Gastrocnemius medialis (tissue), 4 donors: ENCODE measurements around the gene MCFD2. TPM values are rescaled to one million over a fixed set of nuclear protein-coding genes. Genes with fewer than 3 reads are reported as not detected.
"Not testable (repeated sequence)": the region's sequence is repeated elsewhere in the genome, so short reads cannot be mapped to it uniquely, and the experiment has no call there.

Source experiments
- ATAC-seq, 2 donors: fragments of 150-250 bp; one replicate each; pipeline ENCODE4 v1.9.1; 2016
- DNase-seq, 2 donors: peaks; one replicate each; pipeline ENCODE4 v3.0.0-alpha.2; 2019
- H3K27ac ChIP-seq, 4 donors: fragments of 200-600 bp; sonication (generic); 1 replicate in 1 of 4; 2 replicates in 3 of 4; pipeline ENCODE4 v1.5.1; 2016 to 2018; ENCODE audit warnings: mild to moderate bottlenecking in 2 of 4, moderate library complexity in 1 of 4
- H3K27me3 ChIP-seq, 3 donors: fragments of 200-600 bp; sonication (generic) in 2 of 3; 1 replicate in 1 of 3; 2 replicates in 2 of 3; pipeline versions ENCODE4 v1.5.1 to v1.6.0; 2016 to 2019; ENCODE audit warnings: mild to moderate bottlenecking in 1 of 3, moderate library complexity in 1 of 3
- H3K36me3 ChIP-seq, 2 donors: fragments of 200-600 bp; sonication (generic) in 1 of 2; one replicate each; pipeline ENCODE4 v1.5.1; 2017 to 2018
- H3K4me1 ChIP-seq, 2 donors: fragments of 200-600 bp; sonication (generic) in 1 of 2; one replicate each; pipeline ENCODE4 v1.5.1; 2016 to 2017; ENCODE audit warnings: mild to moderate bottlenecking in 2 of 2
- H3K4me3 ChIP-seq, 4 donors: fragments of 200-600 bp; sonication (generic) in 3 of 4; 1 replicate in 1 of 4; 2 replicates in 3 of 4; pipeline ENCODE4 v1.5.1; 2016 to 2019; ENCODE audit warnings: mild to moderate bottlenecking in 2 of 4
- H3K9me3 ChIP-seq, 3 donors: fragments of 200-600 bp; sonication (generic) in 2 of 3; 1 replicate in 1 of 3; 2 replicates in 2 of 3; pipeline ENCODE4 v1.5.1; 2016 to 2019
- POLR2A ChIP-seq, 2 donors: fragments of 450-650 bp; IDR thresholded peaks; one replicate each; pipeline ENCODE4 v1.6.1; 2017; ENCODE audit warnings: antibody characterized with exemption in 2 of 2, mild to moderate bottlenecking in 2 of 2, moderate library complexity in 2 of 2
- in situ Hi-C, 4 donors: fragments of 200-750 bp; cut with MboI; loops; one replicate each; pipeline versions ENCODE4 v1.15.0 to v1.8.0; 2017; ENCODE audit warnings: low sequenced_read_pairs in 4 of 4
- intact Hi-C: fragments of 100-400 bp; cut with DNase I; formaldehyde crosslinking; loops from one replicate; pipeline ENCODE4 v1.15.1; 2023; ENCODE audit warnings: low total_unique reads
- total RNA-seq, 4 donors: library from RNA; depleted of rRNA; stranded (reverse); fragments of >200 nt; gene quantifications; one replicate each; pipeline versions ENCODE4 v1.1.0 to v1.2.3, GENCODE V29; 2016
- TF ChIP-seq, protein P1 (sequence below), 5 experiments: fragments of 450-650 bp in 3 of 5; fragments of 200-600 bp in 2 of 5; sonication (generic) in 2 of 5; IDR thresholded peaks in 4 of 5; conservative IDR thresholded peaks in 1 of 5; 1 replicate in 4 of 5; 2 replicates in 1 of 5; pipeline ENCODE4 v1.5.1; 2016 to 2019; ENCODE audit warnings: antibody characterized with exemption in 5 of 5, mild to moderate bottlenecking in 3 of 5, moderate library complexity in 3 of 5

Gene MCFD2
- total RNA-seq, 4 donors from 2014 or later, result 87.9 to 182 (median 106) TPM

DNA sequence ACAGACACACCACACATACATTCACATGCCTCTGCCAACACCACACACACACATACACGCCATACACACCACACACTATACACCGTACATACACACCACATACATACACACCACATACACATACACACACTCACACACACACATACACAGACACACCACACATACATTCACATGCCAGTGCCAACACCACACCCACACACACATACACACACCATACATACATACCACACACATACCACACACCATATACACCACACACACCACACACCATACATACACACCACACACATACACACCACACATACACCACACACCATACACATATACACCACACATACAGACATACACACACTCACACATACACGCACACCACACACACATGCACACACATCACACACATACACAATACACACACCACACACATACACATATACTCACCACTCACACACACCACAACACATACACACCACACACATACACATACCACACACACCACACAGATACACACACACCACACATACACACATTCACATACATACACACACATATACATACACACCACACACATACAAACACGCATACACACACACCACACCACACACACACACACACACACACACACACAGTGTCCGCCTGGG lies 37.2 kb downstream of the MCFD2 start:
- peaks cover 20 to 28% of the 10 kb centered on the region in 2 donors for H3K4me1 ChIP-seq
- no peak for TF ChIP-seq POLR2A (IDR thresholded peaks at IDR 0.05)
- TF ChIP-seq, protein P1, sequence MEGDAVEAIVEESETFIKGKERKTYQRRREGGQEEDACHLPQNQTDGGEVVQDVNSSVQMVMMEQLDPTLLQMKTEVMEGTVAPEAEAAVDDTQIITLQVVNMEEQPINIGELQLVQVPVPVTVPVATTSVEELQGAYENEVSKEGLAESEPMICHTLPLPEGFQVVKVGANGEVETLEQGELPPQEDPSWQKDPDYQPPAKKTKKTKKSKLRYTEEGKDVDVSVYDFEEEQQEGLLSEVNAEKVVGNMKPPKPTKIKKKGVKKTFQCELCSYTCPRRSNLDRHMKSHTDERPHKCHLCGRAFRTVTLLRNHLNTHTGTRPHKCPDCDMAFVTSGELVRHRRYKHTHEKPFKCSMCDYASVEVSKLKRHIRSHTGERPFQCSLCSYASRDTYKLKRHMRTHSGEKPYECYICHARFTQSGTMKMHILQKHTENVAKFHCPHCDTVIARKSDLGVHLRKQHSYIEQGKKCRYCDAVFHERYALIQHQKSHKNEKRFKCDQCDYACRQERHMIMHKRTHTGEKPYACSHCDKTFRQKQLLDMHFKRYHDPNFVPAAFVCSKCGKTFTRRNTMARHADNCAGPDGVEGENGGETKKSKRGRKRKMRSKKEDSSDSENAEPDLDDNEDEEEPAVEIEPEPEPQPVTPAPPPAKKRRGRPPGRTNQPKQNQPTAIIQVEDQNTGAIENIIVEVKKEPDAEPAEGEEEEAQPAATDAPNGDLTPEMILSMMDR (IDR thresholded peaks at IDR 0.05 in 4 of 5, conservative IDR thresholded peaks at IDR 0.05 in 1 of 5), result no peak
- no peaks in the 10 kb centered on the region for H3K36me3 ChIP-seq
- no peaks in the 10 kb centered on the region for H3K9me3 ChIP-seq
- no peak overlapping the region for H3K4me3 ChIP-seq
- H3K27ac ChIP-seq, result peak overlapping the region; percentile 9 to 53 (median 24)
- ATAC-seq (no peak), DNase-seq (no peak)
- in situ Hi-C loops (loop anchor here in 2 of 4 donors (10.0 kb wide), 1 partner anchor 64 kb away; no protein-coding TSS in a partner anchor), intact Hi-C loops (loop anchor here (10.0 kb wide), 1 partner anchor 884 kb away; no protein-coding TSS in a partner anchor)
- H3K27me3 ChIP-seq, result no peaks in the 10 kb centered on the region

DNA sequence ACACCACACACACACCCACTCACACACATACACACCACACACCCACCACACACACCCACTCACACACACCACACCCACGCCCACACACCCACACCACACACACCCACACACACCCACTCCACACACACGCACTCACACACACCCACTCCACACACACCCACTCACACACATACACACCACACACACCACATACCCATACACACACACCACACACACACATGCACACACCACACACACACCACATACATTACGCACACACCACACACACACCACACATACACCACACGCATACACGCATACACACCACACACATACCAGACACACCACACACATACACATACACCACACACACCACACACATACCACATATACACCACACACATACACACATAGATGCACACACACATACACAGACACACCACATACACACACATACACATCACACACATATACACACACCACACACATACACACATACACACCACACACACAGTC lies 37.9 kb downstream of the MCFD2 start:
- in situ Hi-C loops (loop anchor here in 2 of 4 donors (10.0 kb wide), 1 partner anchor 63 kb away; no protein-coding TSS in a partner anchor), intact Hi-C loops (loop anchor here (1.0 to 10.0 kb wide), 2 partner anchors 74 to 883 kb away; no protein-coding TSS in a partner anchor)
- H3K27ac ChIP-seq, result peak overlapping the region in 2 of 4 donors; percentile 21 to 53
- H3K4me3 ChIP-seq, result no peak overlapping the region
- no peaks in the 10 kb centered on the region for H3K9me3 ChIP-seq
- ATAC-seq (no peak), DNase-seq (no peak)
- no peaks in the 10 kb centered on the region for H3K36me3 ChIP-seq
- no peaks in the 10 kb centered on the region for H3K27me3 ChIP-seq
- no peak for TF ChIP-seq POLR2A (IDR thresholded peaks at IDR 0.05)
- TF ChIP-seq, protein P1 (IDR thresholded peaks at IDR 0.05 in 4 of 5, conservative IDR thresholded peaks at IDR 0.05 in 1 of 5), result no peak
- H3K4me1 ChIP-seq, result peaks cover 15 to 32% of the 10 kb centered on the region in 2 donors

DNA sequence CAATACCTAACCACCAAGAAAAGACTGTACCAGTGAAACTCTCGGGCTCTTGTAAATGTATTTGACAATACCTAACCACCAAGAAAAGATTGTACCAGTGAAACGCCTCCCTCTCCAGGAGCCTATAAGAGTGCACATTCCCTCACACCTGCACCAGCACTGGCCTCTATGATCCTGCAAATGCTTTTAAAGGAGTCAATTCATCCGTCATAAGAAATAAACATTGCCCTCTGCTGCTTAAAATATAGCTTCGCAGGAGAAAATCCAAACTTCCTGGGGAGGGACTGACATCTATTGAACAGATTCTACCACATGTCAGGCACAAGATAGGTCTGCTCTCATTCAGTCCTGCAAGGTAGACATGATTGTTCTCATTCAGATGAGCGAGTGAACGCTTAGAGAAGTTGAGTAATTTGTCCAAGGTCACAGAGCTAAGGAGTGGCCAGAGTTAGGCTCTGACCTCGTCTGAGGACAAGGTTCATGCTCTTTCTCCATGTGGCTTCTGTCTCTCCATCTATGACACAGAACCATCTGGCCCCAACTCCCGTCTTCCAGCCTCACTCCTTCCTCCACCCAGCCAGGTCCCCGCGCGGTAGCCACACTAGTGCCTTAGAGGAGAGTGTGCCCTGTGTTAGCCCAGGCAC lies 38.7 kb downstream of the MCFD2 start:
- Histone ChIP-seq H3K36me3 (no peaks in the 10 kb centered on the region), H3K4me3 (no peak overlapping the region)

DNA sequence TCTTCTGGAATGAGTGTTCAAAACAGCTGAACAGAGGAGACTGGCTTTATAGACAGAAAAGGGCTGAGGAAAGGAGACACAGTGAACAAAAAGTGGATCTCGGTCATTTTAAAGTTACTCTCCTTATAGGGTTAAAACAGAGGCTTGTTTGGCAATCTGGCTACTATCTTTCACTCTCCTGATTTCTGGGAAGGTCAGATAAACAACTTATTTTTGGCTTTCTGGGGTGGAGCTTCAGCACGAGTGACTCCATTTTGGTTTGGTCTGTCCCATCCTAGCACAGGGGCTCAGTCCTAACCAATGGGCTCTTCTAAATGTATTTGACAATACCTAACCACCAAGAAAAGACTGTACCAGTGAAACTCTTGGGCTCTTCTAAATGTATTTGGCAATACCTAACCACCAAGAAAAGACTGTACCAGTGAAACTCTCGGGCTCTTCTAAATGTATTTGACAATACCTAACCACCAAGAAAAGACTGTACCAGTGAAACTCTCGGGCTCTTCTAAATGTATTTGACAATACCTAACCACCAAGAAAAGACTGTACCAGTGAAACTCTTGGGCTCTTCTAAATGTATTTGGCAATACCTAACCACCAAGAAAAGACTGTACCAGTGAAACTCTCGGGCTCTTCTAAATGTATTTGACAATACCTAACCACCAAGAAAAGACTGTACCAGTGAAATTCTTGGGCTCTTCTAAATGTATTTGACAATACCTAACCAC lies 39.5 kb downstream of the MCFD2 start:
- not testable (repeated sequence) for H3K36me3 ChIP-seq
- Histone ChIP-seq H3K4me1 (peaks cover 11 to 32% of the 10 kb centered on the region in 2 donors), H3K27ac (peak overlapping the region in 3 of 4 donors; percentile 11 to 62 (median 53))

More for the DNA sequence above, 38.7 kb downstream of the MCFD2 start:
- Histone ChIP-seq H3K27me3 (no peaks in the 10 kb centered on the region), H3K9me3 (no peaks in the 10 kb centered on the region), H3K27ac (peak overlapping the region; percentile 11 to 53 (median 34)), H3K4me1 (peaks cover 11 to 32% of the 10 kb centered on the region in 2 donors)
- ATAC-seq (peak; percentile 64 to 65), DNase-seq (no peak)
- intact Hi-C loops, result loop anchor here (1.0 to 10.0 kb wide), 2 partner anchors 74 to 882 kb away; no protein-coding TSS in a partner anchor
- TF ChIP-seq, protein P1 (IDR thresholded peaks at IDR 0.05 in 4 of 5, conservative IDR thresholded peaks at IDR 0.05 in 1 of 5), result peak; percentile 20 to 63 (median 52)
- no peak for TF ChIP-seq POLR2A (IDR thresholded peaks at IDR 0.05)
- in situ Hi-C loops, result loop anchor here in 2 of 4 donors (10.0 kb wide), 1 partner anchor 62 kb away; no protein-coding TSS in a partner anchor

More for the DNA sequence above, 39.5 kb downstream of the MCFD2 start:
- H3K4me3 ChIP-seq, H3K27me3 ChIP-seq, ATAC-seq, DNase-seq, H3K9me3 ChIP-seq: not testable (repeated sequence)
- intact Hi-C loops, result loop anchor here (2.0 to 10.0 kb wide), 2 partner anchors 57 to 881 kb away; no protein-coding TSS in a partner anchor
- in situ Hi-C loops, result loop anchor here in 2 of 4 donors (10.0 kb wide), 1 partner anchor 61 kb away; no protein-coding TSS in a partner anchor
